GM23338 (cell line): Measurements from ENCODE around the gene SORL1-AS1.
A peak's percentile ranks its signal among the peaks of the same experiment; 100 is the strongest.

ENCODE experiments used
- ATAC-seq: fragments of 200-7000 bp; cut with Tn5 transposase; 3 replicates; pipeline ENCODE4 v1.9.1; 2020
- DNase-seq: peaks from one replicate; pipeline ENCODE4 v3.0.0-alpha.2; 2015; ENCODE audit warnings: low spot score
- H2AFZ ChIP-seq: fragments of 200-600 bp; sonication (generic); 2 replicates; pipeline ENCODE4 v1.8.0; 2016; ENCODE audit warnings: antibody characterized with exemption, mild to moderate bottlenecking, moderate library complexity
- H3F3A ChIP-seq: fragments of 200-600 bp; sonication (generic); replicated peaks from 2 replicates; pipeline ENCODE4 v1.8.0; 2017; ENCODE audit warnings: antibody characterized with exemption, mixed run types, low read depth
- H3K27ac ChIP-seq: fragments of 200-600 bp; sonication (generic); 2 replicates; pipeline ENCODE4 v1.6.1; 2016; ENCODE audit warnings: low read depth
- H3K27me3 ChIP-seq: fragments of 200-600 bp; sonication (generic); 2 replicates; pipeline ENCODE4 v1.8.0; 2016; ENCODE audit warnings: mild to moderate bottlenecking, mixed run types, moderate library complexity; ENCODE audit not compliant: insufficient read depth
- H3K36me3 ChIP-seq: fragments of 200-600 bp; sonication (generic); 2 replicates; pipeline ENCODE4 v1.8.0; 2016; ENCODE audit warnings: mild to moderate bottlenecking; ENCODE audit not compliant: insufficient read depth
- H3K4me1 ChIP-seq: fragments of 200-600 bp; sonication (generic); 2 replicates; pipeline ENCODE4 v1.8.0; 2016; ENCODE audit warnings: mild to moderate bottlenecking, moderate library complexity; ENCODE audit not compliant: insufficient read depth
- H3K4me2 ChIP-seq: fragments of 200-600 bp; sonication (generic); 2 replicates; pipeline ENCODE4 v1.7.1; 2017; ENCODE audit warnings: mixed run types
- H3K4me3 ChIP-seq: fragments of 200-600 bp; sonication (generic); 2 replicates; pipeline ENCODE4 v1.6.1; 2016; ENCODE audit warnings: mixed run types
- H3K79me2 ChIP-seq: fragments of 200-600 bp; sonication (generic); replicated peaks from 2 replicates; pipeline ENCODE4 v1.8.0; 2017; ENCODE audit warnings: mild to moderate bottlenecking; ENCODE audit not compliant: insufficient read depth
- H3K9me2 ChIP-seq: fragments of 200-600 bp; sonication (generic); 2 replicates; pipeline ENCODE4 v1.8.0; 2017; ENCODE audit not compliant: insufficient read depth
- H4K20me1 ChIP-seq: fragments of 200-600 bp; sonication (generic); replicated peaks from 2 replicates; pipeline ENCODE4 v1.8.0; 2017; ENCODE audit warnings: mild to moderate bottlenecking; ENCODE audit not compliant: insufficient read depth
- H3K27ac Mint-ChIP-seq: 2 replicates; pipeline ENCODE4 v1.8.0; 2020; ENCODE audit warnings: inconsistent platforms, mild to moderate bottlenecking, moderate library complexity, mixed read lengths
- H3K27me3 Mint-ChIP-seq: 3 replicates; pipeline ENCODE4 v1.8.0; 2022; ENCODE audit warnings: low read depth, mild to moderate bottlenecking, moderate library complexity, mixed read lengths, inconsistent platforms; ENCODE audit not compliant: insufficient read depth, poor library complexity
- H3K36me3 Mint-ChIP-seq: 3 replicates; pipeline ENCODE4 v1.8.0; 2021; ENCODE audit warnings: low read depth, mild to moderate bottlenecking, inconsistent platforms, moderate library complexity, mixed read lengths
- H3K4me1 Mint-ChIP-seq: 3 replicates; pipeline ENCODE4 v1.8.0; 2020; ENCODE audit warnings: mild to moderate bottlenecking, inconsistent platforms, mixed read lengths
- H3K4me3 Mint-ChIP-seq: 3 replicates; pipeline ENCODE4 v1.8.0; 2021; ENCODE audit warnings: moderate library complexity, mild to moderate bottlenecking, inconsistent platforms, mixed read lengths
- H3K9me3 Mint-ChIP-seq: 3 replicates; pipeline ENCODE4 v1.8.0; 2020; ENCODE audit warnings: moderate library complexity, mild to moderate bottlenecking, inconsistent platforms, mixed read lengths
- CREB1 ChIP-seq: fragments of 250-450 bp; sonication (Bioruptor Pico); IDR thresholded peaks from 2 replicates; pipeline ENCODE4 v1.5.0; 2020; ENCODE audit warnings: low read depth, mild to moderate bottlenecking, moderate library complexity
- CTCF ChIP-seq, 2 experiments: fragments of 200-600 bp in 1 of 2; sonication (generic) in 1 of 2; conservative IDR thresholded peaks; 2 replicates each; pipeline versions ENCODE4 v1.5.1 to v1.6.1; 2016 to 2017; ENCODE audit warnings: antibody characterized with exemption in 2 of 2, low read depth in 2 of 2, mild to moderate bottlenecking in 2 of 2, moderate library complexity in 1 of 2
- JUNB ChIP-seq: IDR thresholded peaks from one replicate; pipeline ENCODE4 v1.6.1; 2016; ENCODE audit warnings: antibody characterized with exemption; ENCODE audit not compliant: unreplicated experiment
- NANOG ChIP-seq: IDR thresholded peaks from 2 replicates; pipeline ENCODE4 v1.6.1; 2016; ENCODE audit warnings: antibody characterized with exemption, borderline replicate concordance
- STAT1 ChIP-seq: IDR thresholded peaks from one replicate; pipeline ENCODE4 v1.6.1; 2016; ENCODE audit warnings: antibody characterized with exemption; ENCODE audit not compliant: unreplicated experiment
- ZNF114 ChIP-seq: fragments of 250-450 bp; sonication (Bioruptor Pico); IDR thresholded peaks from 2 replicates; pipeline ENCODE4 v1.5.0; 2020; ENCODE audit warnings: mild to moderate bottlenecking, moderate library complexity
- ZNF331 ChIP-seq: fragments of 250-450 bp; sonication (Bioruptor Pico); IDR thresholded peaks from 2 replicates; pipeline ENCODE4 v1.5.0; 2020; ENCODE audit warnings: low read depth, mild to moderate bottlenecking, moderate library complexity
- TF ChIP-seq, protein P1 (sequence below): fragments of 250-450 bp; sonication (Bioruptor Pico); IDR thresholded peaks from 2 replicates; pipeline ENCODE4 v1.5.0; 2020; ENCODE audit warnings: mild to moderate bottlenecking, moderate library complexity
- TF ChIP-seq, protein P2 (sequence below): IDR thresholded peaks from one replicate; pipeline ENCODE4 v1.6.1; 2018; ENCODE audit warnings: antibody characterized with exemption; ENCODE audit not compliant: unreplicated experiment

Gene SORL1-AS1

GRCh38 chr11:121429556-121429955, 23.2 kb downstream of the SORL1-AS1 start (continued):
- TF ChIP-seq, protein P1, sequence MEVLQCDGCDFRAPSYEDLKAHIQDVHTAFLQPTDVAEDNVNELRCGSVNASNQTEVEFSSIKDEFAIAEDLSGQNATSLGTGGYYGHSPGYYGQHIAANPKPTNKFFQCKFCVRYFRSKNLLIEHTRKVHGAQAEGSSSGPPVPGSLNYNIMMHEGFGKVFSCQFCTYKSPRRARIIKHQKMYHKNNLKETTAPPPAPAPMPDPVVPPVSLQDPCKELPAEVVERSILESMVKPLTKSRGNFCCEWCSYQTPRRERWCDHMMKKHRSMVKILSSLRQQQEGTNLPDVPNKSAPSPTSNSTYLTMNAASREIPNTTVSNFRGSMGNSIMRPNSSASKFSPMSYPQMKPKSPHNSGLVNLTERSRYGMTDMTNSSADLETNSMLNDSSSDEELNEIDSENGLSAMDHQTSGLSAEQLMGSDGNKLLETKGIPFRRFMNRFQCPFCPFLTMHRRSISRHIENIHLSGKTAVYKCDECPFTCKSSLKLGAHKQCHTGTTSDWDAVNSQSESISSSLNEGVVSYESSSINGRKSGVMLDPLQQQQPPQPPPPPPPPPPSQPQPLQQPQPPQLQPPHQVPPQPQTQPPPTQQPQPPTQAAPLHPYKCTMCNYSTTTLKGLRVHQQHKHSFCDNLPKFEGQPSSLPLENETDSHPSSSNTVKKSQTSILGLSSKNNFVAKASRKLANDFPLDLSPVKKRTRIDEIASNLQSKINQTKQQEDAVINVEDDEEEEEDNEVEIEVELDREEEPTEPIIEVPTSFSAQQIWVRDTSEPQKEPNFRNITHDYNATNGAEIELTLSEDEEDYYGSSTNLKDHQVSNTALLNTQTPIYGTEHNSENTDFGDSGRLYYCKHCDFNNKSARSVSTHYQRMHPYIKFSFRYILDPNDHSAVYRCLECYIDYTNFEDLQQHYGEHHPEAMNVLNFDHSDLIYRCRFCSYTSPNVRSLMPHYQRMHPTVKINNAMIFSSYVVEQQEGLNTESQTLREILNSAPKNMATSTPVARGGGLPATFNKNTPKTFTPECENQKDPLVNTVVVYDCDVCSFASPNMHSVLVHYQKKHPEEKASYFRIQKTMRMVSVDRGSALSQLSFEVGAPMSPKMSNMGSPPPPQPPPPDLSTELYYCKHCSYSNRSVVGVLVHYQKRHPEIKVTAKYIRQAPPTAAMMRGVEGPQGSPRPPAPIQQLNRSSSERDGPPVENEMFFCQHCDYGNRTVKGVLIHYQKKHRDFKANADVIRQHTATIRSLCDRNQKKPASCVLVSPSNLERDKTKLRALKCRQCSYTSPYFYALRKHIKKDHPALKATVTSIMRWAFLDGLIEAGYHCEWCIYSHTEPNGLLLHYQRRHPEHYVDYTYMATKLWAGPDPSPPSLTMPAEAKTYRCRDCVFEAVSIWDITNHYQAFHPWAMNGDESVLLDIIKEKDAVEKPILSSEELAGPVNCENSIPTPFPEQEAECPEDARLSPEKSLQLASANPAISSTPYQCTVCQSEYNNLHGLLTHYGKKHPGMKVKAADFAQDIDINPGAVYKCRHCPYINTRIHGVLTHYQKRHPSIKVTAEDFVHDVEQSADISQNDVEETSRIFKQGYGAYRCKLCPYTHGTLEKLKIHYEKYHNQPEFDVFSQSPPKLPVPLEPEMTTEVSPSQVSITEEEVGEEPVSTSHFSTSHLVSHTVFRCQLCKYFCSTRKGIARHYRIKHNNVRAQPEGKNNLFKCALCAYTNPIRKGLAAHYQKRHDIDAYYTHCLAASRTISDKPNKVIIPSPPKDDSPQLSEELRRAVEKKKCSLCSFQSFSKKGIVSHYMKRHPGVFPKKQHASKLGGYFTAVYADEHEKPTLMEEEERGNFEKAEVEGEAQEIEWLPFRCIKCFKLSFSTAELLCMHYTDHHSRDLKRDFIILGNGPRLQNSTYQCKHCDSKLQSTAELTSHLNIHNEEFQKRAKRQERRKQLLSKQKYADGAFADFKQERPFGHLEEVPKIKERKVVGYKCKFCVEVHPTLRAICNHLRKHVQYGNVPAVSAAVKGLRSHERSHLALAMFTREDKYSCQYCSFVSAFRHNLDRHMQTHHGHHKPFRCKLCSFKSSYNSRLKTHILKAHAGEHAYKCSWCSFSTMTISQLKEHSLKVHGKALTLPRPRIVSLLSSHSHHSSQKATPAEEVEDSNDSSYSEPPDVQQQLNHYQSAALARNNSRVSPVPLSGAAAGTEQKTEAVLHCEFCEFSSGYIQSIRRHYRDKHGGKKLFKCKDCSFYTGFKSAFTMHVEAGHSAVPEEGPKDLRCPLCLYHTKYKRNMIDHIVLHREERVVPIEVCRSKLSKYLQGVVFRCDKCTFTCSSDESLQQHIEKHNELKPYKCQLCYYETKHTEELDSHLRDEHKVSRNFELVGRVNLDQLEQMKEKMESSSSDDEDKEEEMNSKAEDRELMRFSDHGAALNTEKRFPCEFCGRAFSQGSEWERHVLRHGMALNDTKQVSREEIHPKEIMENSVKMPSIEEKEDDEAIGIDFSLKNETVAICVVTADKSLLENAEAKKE (CRISPR knock-in tag): no peak
- TF ChIP-seq, protein P2, sequence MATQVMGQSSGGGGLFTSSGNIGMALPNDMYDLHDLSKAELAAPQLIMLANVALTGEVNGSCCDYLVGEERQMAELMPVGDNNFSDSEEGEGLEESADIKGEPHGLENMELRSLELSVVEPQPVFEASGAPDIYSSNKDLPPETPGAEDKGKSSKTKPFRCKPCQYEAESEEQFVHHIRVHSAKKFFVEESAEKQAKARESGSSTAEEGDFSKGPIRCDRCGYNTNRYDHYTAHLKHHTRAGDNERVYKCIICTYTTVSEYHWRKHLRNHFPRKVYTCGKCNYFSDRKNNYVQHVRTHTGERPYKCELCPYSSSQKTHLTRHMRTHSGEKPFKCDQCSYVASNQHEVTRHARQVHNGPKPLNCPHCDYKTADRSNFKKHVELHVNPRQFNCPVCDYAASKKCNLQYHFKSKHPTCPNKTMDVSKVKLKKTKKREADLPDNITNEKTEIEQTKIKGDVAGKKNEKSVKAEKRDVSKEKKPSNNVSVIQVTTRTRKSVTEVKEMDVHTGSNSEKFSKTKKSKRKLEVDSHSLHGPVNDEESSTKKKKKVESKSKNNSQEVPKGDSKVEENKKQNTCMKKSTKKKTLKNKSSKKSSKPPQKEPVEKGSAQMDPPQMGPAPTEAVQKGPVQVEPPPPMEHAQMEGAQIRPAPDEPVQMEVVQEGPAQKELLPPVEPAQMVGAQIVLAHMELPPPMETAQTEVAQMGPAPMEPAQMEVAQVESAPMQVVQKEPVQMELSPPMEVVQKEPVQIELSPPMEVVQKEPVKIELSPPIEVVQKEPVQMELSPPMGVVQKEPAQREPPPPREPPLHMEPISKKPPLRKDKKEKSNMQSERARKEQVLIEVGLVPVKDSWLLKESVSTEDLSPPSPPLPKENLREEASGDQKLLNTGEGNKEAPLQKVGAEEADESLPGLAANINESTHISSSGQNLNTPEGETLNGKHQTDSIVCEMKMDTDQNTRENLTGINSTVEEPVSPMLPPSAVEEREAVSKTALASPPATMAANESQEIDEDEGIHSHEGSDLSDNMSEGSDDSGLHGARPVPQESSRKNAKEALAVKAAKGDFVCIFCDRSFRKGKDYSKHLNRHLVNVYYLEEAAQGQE: no peak
- TF ChIP-seq NANOG (no peak), STAT1 (no peak), ZNF331 (no peak), JUNB (no peak), ZNF114 (CRISPR knock-in tag) (no peak)

GRCh38 chr11:121427400-121427744, 25.4 kb downstream of the SORL1-AS1 start:
- ATAC-seq: no peak
- no peak overlapping the region for H3K27ac Mint-ChIP-seq
- H3K4me1 Mint-ChIP-seq: peaks cover 13% of the 10 kb centered on the region
- no peak overlapping the region for H2AFZ ChIP-seq
- no peaks in the 10 kb centered on the region for H4K20me1 ChIP-seq
- H3K27me3 Mint-ChIP-seq: peaks cover 20% of the 10 kb centered on the region
- DNase-seq: no peak
- H3K4me3 ChIP-seq: peak overlapping the region; percentile 60
- no peak overlapping the region for H3K27ac ChIP-seq
- H3F3A ChIP-seq: no peaks in the 10 kb centered on the region
- peaks cover 10% of the 10 kb centered on the region for H3K4me1 ChIP-seq
- H3K4me2 ChIP-seq: peak overlapping the region; percentile 96
- H3K36me3 ChIP-seq: no peaks in the 10 kb centered on the region
- peaks cover 24% of the 10 kb centered on the region for H3K9me2 ChIP-seq
- H3K27me3 ChIP-seq: peaks cover 15% of the 10 kb centered on the region
- peaks cover 2% of the 10 kb centered on the region; the same call in 1 of the 3 replicates for H3K36me3 Mint-ChIP-seq
- H3K79me2 ChIP-seq: no peaks in the 10 kb centered on the region
- peaks cover 8% of the 10 kb centered on the region for H3K9me3 Mint-ChIP-seq
- H3K4me3 Mint-ChIP-seq: no peak overlapping the region
- TF ChIP-seq STAT1: no peak
- TF ChIP-seq NANOG: no peak
- no peak for TF ChIP-seq CREB1 (CRISPR knock-in tag)
- no peak for TF ChIP-seq ZNF331
- no peak for TF ChIP-seq CTCF (conservative IDR thresholded peaks at IDR 0.05; ENCODE audit: low read depth in 2 of 2)
